ENCODE results near the gene CDK2AP2.

Gene CDK2AP2

GRCh38 chr11:67490727-67491065 lies 17.3 kb downstream of the CDK2AP2 start:
- no peaks in the 10 kb centered on the region for H3K27me3 ChIP-seq (ENCODE audit: insufficient read depth, low read length)
- H4K20me1 ChIP-seq (ENCODE audit: insufficient read depth, low read length) = no peaks in the 10 kb centered on the region
- H3K27ac ChIP-seq (ENCODE audit: low read depth, low read length, poor library complexity, severe bottlenecking) = no peak overlapping the region
- H3K4me3 ChIP-seq (ENCODE audit: low read depth, low read length, poor library complexity, severe bottlenecking) = no peak overlapping the region
- no peak overlapping the region for H3K9ac ChIP-seq (ENCODE audit: low read length)
- H3F3A ChIP-seq (ENCODE audit: insufficient read depth, low read length) = no peaks in the 10 kb centered on the region
- no peak overlapping the region for H2AFZ ChIP-seq (ENCODE audit: low read length)
- H3K9me3 ChIP-seq (ENCODE audit: low read length) = no peaks in the 10 kb centered on the region
- H3K4me1 ChIP-seq (ENCODE audit: insufficient read depth, low read length, severe bottlenecking) = peaks cover 19% of the 10 kb centered on the region
- no peak overlapping the region for H3K4me2 ChIP-seq (ENCODE audit: low read length)
- no peaks in the 10 kb centered on the region for H3K79me2 ChIP-seq (ENCODE audit: insufficient read depth, low read length)
- peaks cover 65% of the 10 kb centered on the region; the same call in 1 of the 2 replicates for H3K36me3 ChIP-seq (ENCODE audit: insufficient read depth, low read length)
- H3K9me2 ChIP-seq (ENCODE audit: low read depth, low read length) = no peaks in the 10 kb centered on the region
- TF ChIP-seq EZH2 (IDR thresholded peaks at IDR 0.05; ENCODE audit: borderline replicate concordance, low read length) = no peak
- TF ChIP-seq, protein P1, sequence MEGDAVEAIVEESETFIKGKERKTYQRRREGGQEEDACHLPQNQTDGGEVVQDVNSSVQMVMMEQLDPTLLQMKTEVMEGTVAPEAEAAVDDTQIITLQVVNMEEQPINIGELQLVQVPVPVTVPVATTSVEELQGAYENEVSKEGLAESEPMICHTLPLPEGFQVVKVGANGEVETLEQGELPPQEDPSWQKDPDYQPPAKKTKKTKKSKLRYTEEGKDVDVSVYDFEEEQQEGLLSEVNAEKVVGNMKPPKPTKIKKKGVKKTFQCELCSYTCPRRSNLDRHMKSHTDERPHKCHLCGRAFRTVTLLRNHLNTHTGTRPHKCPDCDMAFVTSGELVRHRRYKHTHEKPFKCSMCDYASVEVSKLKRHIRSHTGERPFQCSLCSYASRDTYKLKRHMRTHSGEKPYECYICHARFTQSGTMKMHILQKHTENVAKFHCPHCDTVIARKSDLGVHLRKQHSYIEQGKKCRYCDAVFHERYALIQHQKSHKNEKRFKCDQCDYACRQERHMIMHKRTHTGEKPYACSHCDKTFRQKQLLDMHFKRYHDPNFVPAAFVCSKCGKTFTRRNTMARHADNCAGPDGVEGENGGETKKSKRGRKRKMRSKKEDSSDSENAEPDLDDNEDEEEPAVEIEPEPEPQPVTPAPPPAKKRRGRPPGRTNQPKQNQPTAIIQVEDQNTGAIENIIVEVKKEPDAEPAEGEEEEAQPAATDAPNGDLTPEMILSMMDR (IDR thresholded peaks at IDR 0.05; ENCODE audit: low read length) = no peak

GRCh38 chr11:67489885-67490726 lies 17.9 kb downstream of the CDK2AP2 start:
- H3K27me3 ChIP-seq (ENCODE audit: insufficient read depth, low read length) = no peaks in the 10 kb centered on the region
- H3K9me2 ChIP-seq (ENCODE audit: low read depth, low read length) = no peaks in the 10 kb centered on the region
- H3K9ac ChIP-seq (ENCODE audit: low read length) = no peak overlapping the region
- H3K9me3 ChIP-seq (ENCODE audit: low read length) = no peaks in the 10 kb centered on the region
- H3K4me1 ChIP-seq (ENCODE audit: insufficient read depth, low read length, severe bottlenecking) = peaks cover 25% of the 10 kb centered on the region
- no peak overlapping the region for H2AFZ ChIP-seq (ENCODE audit: low read length)
- H3K79me2 ChIP-seq (ENCODE audit: insufficient read depth, low read length) = no peaks in the 10 kb centered on the region
- no peak overlapping the region for H3K4me2 ChIP-seq (ENCODE audit: low read length)
- H3K27ac ChIP-seq (ENCODE audit: low read depth, low read length, poor library complexity, severe bottlenecking) = peak overlapping the region; percentile 33
- no peak overlapping the region for H3K4me3 ChIP-seq (ENCODE audit: low read depth, low read length, poor library complexity, severe bottlenecking)
- TF ChIP-seq EZH2 (IDR thresholded peaks at IDR 0.05; ENCODE audit: borderline replicate concordance, low read length) = no peak
- TF ChIP-seq, protein P1 (IDR thresholded peaks at IDR 0.05; ENCODE audit: low read length) = no peak
- 0 out of 2 replicates have a peak, but pooled peaks cover 2% of the 10 kb centered on the region for H3F3A ChIP-seq (ENCODE audit: insufficient read depth, low read length)
- H4K20me1 ChIP-seq (ENCODE audit: insufficient read depth, low read length) = no peaks in the 10 kb centered on the region
- H3K36me3 ChIP-seq (ENCODE audit: insufficient read depth, low read length) = peaks cover 63% of the 10 kb centered on the region; the same call in 1 of the 2 replicates

DNA sequence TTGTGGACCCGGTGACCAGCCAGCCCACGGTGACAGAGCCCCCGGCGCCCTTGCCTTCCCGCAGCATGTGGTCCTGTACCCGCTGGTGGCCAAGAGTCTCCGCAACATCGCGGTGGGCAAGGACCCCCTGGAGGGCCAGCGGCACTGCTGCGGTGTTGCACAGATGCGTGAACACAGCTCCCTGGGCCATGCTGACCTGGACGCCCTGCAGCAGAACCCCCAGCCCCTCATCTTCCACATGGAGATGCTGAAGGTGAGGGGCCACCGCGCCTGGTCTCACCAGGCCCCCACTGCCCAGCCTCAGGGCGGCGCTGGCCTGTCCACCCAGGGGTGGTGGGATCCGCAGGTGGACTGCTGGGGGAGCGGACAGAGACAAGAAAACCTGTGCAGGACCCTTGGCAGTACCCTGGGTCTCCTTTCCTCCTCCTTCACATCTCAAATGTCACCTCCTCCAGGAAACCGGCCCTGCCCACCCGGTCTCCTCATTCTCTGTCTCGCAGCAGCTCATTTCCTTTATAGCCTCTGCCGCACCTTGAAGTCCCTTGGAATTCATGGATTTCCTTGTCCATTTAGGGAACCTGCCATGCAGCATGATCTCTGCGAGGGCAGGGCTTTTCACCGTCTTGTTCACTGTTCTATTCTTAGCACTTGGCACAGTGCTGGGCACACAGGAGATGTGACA lies 18.6 kb downstream of the CDK2AP2 start:
- 0 out of 2 replicates have a peak, but pooled peaks cover 2% of the 10 kb centered on the region for H3F3A ChIP-seq (ENCODE audit: insufficient read depth, low read length)
- no peak overlapping the region for H3K4me2 ChIP-seq (ENCODE audit: low read length)
- H2AFZ ChIP-seq (ENCODE audit: low read length) = no peak overlapping the region
- no peaks in the 10 kb centered on the region for H3K79me2 ChIP-seq (ENCODE audit: insufficient read depth, low read length)
- H3K4me1 ChIP-seq (ENCODE audit: insufficient read depth, low read length, severe bottlenecking) = peaks cover 33% of the 10 kb centered on the region
- no peaks in the 10 kb centered on the region for H3K9me2 ChIP-seq (ENCODE audit: low read depth, low read length)
- peak overlapping the region; percentile 33 for H3K27ac ChIP-seq (ENCODE audit: low read depth, low read length, poor library complexity, severe bottlenecking)
- no peaks in the 10 kb centered on the region for H3K27me3 ChIP-seq (ENCODE audit: insufficient read depth, low read length)
- no peaks in the 10 kb centered on the region for H3K9me3 ChIP-seq (ENCODE audit: low read length)
- no peak overlapping the region for H3K4me3 ChIP-seq (ENCODE audit: low read depth, low read length, poor library complexity, severe bottlenecking)
- H4K20me1 ChIP-seq (ENCODE audit: insufficient read depth, low read length) = no peaks in the 10 kb centered on the region
- H3K36me3 ChIP-seq (ENCODE audit: insufficient read depth, low read length) = peaks cover 59% of the 10 kb centered on the region; the same call in 1 of the 2 replicates
- no peak overlapping the region for H3K9ac ChIP-seq (ENCODE audit: low read length)
- TF ChIP-seq, protein P1 (IDR thresholded peaks at IDR 0.05; ENCODE audit: low read length) = no peak
- no peak for TF ChIP-seq EZH2 (IDR thresholded peaks at IDR 0.05; ENCODE audit: borderline replicate concordance, low read length)
